Neural progenitor cell (in vitro differentiated cells): ENCODE data around the gene NEO1. TPM values are rescaled to one million over a fixed set of nuclear protein-coding genes. Genes with fewer than 3 reads are reported as not detected.

Source experiments
- DNase-seq: peaks from one replicate; pipeline ENCODE4 v3.0.0-alpha.2; 2016; ENCODE audit warnings: low spot score
- H2AFZ ChIP-seq: fragments of 200-600 bp; sonication (generic); replicated peaks from 2 replicates; pipeline ENCODE4 v1.6.1; 2016; ENCODE audit warnings: antibody characterized with exemption
- H3F3A ChIP-seq: fragments of 200-600 bp; sonication (generic); 2 replicates; pipeline ENCODE4 v1.6.1; 2016; ENCODE audit warnings: antibody characterized with exemption, low read depth
- H3K27ac ChIP-seq: fragments of 200-600 bp; sonication (generic); 2 replicates; pipeline ENCODE4 v1.5.1; 2016; ENCODE audit warnings: mild to moderate bottlenecking
- H3K27me3 ChIP-seq: fragments of 200-600 bp; sonication (generic); 2 replicates; pipeline ENCODE4 v1.6.1; 2016; ENCODE audit warnings: mild to moderate bottlenecking, moderate library complexity
- H3K36me3 ChIP-seq: fragments of 200-600 bp; sonication (generic); 2 replicates; pipeline ENCODE4 v1.5.1; 2016
- H3K4me1 ChIP-seq: fragments of 200-600 bp; sonication (generic); 2 replicates; pipeline ENCODE4 v1.6.1; 2016; ENCODE audit warnings: mixed run types
- H3K4me2 ChIP-seq: fragments of 200-600 bp; sonication (generic); 2 replicates; pipeline ENCODE4 v1.6.1; 2016
- H3K4me3 ChIP-seq: fragments of 200-600 bp; sonication (generic); 2 replicates; pipeline ENCODE4 v1.5.1; 2016
- H3K79me2 ChIP-seq: fragments of 200-600 bp; sonication (generic); 2 replicates; pipeline ENCODE4 v1.6.1; 2016; ENCODE audit warnings: low read depth
- H3K9ac ChIP-seq: fragments of 200-600 bp; sonication (generic); 2 replicates; pipeline ENCODE4 v1.6.1; 2016
- H3K9me3 ChIP-seq: fragments of 200-600 bp; sonication (generic); 2 replicates; pipeline ENCODE4 v1.5.1; 2016; ENCODE audit warnings: low read depth
- H4K20me1 ChIP-seq: fragments of 200-600 bp; sonication (generic); 2 replicates; pipeline ENCODE4 v1.6.1; 2016; ENCODE audit warnings: low read depth
- H3K27ac Mint-ChIP-seq: 3 replicates; pipeline ENCODE4 v1.8.0; 2021; ENCODE audit warnings: mixed read lengths
- H3K27me3 Mint-ChIP-seq: 2 replicates; pipeline ENCODE4 v1.8.0; 2022; ENCODE audit warnings: low read depth, mild to moderate bottlenecking, inconsistent platforms, moderate library complexity, mixed read lengths; ENCODE audit not compliant: insufficient read depth
- H3K36me3 Mint-ChIP-seq: 3 replicates; pipeline ENCODE4 v1.8.0; 2021; ENCODE audit warnings: mixed read lengths
- H3K4me1 Mint-ChIP-seq: 3 replicates; pipeline ENCODE4 v1.8.0; 2021; ENCODE audit warnings: mixed read lengths
- H3K4me3 Mint-ChIP-seq: 3 replicates; pipeline ENCODE4 v1.8.0; 2021; ENCODE audit warnings: mild to moderate bottlenecking, moderate library complexity, mixed read lengths
- H3K9me3 Mint-ChIP-seq: 3 replicates; pipeline ENCODE4 v1.8.0; 2020; ENCODE audit warnings: mixed read lengths
- EZH2 ChIP-seq: fragments of 200-600 bp; sonication (generic); IDR thresholded peaks from 2 replicates; pipeline ENCODE4 v1.6.1; 2017; ENCODE audit warnings: antibody characterized with exemption, mild to moderate bottlenecking, moderate library complexity
- EZH2phosphoT487 ChIP-seq: fragments of 200-600 bp; sonication (generic); IDR thresholded peaks from 2 replicates; pipeline ENCODE4 v1.6.1; 2017; ENCODE audit warnings: antibody characterized with exemption
- total RNA-seq: library from RNA; depleted of rRNA; stranded (reverse); fragments of >200 nt; gene quantifications from 2 replicates; pipeline ENCODE4 v1.2.3, GENCODE V29; 2015; ENCODE audit warnings: low replicate concordance
- TF ChIP-seq, protein P1 (sequence below): fragments of 200-600 bp; sonication (generic); IDR thresholded peaks from 2 replicates; pipeline ENCODE4 v1.5.1; 2017; ENCODE audit warnings: antibody characterized with exemption, mild to moderate bottlenecking

The NEO1 gene
- total RNA-seq, 1 donor from 2014 or later: 77.9 TPM

DNA sequence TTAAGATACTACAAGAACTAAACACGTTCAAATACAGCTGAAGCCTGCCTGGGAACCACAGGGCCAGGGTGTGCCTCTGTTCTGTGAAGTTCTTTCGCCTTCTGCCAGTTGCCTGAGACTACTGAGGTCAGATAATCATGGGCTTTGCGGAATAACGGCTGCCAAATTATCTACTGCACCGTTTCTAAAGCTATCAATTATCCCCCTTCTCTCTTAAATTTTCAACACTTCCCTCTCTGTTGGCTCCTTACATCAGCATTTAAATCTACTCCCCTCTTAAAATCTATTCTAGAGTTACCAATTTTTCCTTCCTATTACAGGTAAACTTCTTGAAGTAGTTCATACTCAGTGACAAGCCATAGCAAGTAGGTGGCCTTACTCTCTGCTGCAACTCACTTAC lies 6.2 kb upstream of the NEO1 start:
- H2AFZ ChIP-seq: no peak overlapping the region
- H3K27ac ChIP-seq: no peak overlapping the region
- TF ChIP-seq, protein P1, sequence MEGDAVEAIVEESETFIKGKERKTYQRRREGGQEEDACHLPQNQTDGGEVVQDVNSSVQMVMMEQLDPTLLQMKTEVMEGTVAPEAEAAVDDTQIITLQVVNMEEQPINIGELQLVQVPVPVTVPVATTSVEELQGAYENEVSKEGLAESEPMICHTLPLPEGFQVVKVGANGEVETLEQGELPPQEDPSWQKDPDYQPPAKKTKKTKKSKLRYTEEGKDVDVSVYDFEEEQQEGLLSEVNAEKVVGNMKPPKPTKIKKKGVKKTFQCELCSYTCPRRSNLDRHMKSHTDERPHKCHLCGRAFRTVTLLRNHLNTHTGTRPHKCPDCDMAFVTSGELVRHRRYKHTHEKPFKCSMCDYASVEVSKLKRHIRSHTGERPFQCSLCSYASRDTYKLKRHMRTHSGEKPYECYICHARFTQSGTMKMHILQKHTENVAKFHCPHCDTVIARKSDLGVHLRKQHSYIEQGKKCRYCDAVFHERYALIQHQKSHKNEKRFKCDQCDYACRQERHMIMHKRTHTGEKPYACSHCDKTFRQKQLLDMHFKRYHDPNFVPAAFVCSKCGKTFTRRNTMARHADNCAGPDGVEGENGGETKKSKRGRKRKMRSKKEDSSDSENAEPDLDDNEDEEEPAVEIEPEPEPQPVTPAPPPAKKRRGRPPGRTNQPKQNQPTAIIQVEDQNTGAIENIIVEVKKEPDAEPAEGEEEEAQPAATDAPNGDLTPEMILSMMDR: no peak
- TF ChIP-seq EZH2: no peak
- no peak for TF ChIP-seq EZH2phosphoT487

DNA sequence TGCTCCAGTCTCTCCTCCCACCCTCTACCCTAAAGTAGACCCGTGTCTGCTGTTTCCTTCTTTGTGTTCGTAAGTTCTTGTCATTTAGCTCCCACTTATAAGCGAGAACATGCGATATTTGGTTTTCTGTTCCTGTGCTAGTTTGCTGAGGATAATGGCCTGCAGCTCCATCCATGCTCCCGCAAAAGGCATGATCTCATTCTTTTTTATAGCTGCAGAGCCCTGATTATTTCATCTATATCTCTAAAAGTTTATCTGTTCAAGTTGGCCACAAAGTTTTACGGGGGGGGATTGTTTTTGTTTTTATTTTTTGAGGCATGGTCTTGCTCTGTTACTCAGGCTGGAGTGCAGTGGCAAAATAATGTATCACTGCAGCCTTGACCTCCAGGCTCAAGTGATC lies 4.4 kb upstream of the NEO1 start:
- Histone ChIP-seq H3K27me3 (no peaks in the 10 kb centered on the region), H3K9me3 (no peaks in the 10 kb centered on the region), H3K4me1 (peaks cover 26% of the 10 kb centered on the region), H3K79me2 (no peaks in the 10 kb centered on the region), H3F3A (peaks cover 27% of the 10 kb centered on the region), H4K20me1 (no peaks in the 10 kb centered on the region), H3K4me3 (no peak overlapping the region), H3K4me2 (no peak overlapping the region), H3K36me3 (no peaks in the 10 kb centered on the region), H3K9ac (no peak overlapping the region), H2AFZ (no peak overlapping the region), H3K27ac (no peak overlapping the region)
- Mint-ChIP-seq H3K36me3 (no peaks in the 10 kb centered on the region), H3K27me3 (no peaks in the 10 kb centered on the region), H3K27ac (no peak overlapping the region), H3K9me3 (no peaks in the 10 kb centered on the region), H3K4me3 (no peak overlapping the region), H3K4me1 (peaks cover 19% of the 10 kb centered on the region)
- DNase-seq: no peak
- no peak for TF ChIP-seq EZH2
- TF ChIP-seq, protein P1: no peak
- TF ChIP-seq EZH2phosphoT487: no peak

More for the DNA sequence above, 6.2 kb upstream of the NEO1 start:
- Histone ChIP-seq H3K4me2 (no peak overlapping the region), H3K79me2 (no peaks in the 10 kb centered on the region), H3K27me3 (no peaks in the 10 kb centered on the region), H3F3A (peaks cover 16% of the 10 kb centered on the region), H3K4me1 (peaks cover 25% of the 10 kb centered on the region), H4K20me1 (no peaks in the 10 kb centered on the region), H3K9ac (no peak overlapping the region), H3K9me3 (no peaks in the 10 kb centered on the region), H3K36me3 (no peaks in the 10 kb centered on the region), H3K4me3 (no peak overlapping the region)
- no peak overlapping the region for H3K27ac Mint-ChIP-seq
- no peaks in the 10 kb centered on the region for H3K36me3 Mint-ChIP-seq
- no peak overlapping the region for H3K4me3 Mint-ChIP-seq
- H3K27me3 Mint-ChIP-seq: no peaks in the 10 kb centered on the region
- no peaks in the 10 kb centered on the region for H3K9me3 Mint-ChIP-seq
- no peak for DNase-seq
- H3K4me1 Mint-ChIP-seq: peaks cover 19% of the 10 kb centered on the region

DNA sequence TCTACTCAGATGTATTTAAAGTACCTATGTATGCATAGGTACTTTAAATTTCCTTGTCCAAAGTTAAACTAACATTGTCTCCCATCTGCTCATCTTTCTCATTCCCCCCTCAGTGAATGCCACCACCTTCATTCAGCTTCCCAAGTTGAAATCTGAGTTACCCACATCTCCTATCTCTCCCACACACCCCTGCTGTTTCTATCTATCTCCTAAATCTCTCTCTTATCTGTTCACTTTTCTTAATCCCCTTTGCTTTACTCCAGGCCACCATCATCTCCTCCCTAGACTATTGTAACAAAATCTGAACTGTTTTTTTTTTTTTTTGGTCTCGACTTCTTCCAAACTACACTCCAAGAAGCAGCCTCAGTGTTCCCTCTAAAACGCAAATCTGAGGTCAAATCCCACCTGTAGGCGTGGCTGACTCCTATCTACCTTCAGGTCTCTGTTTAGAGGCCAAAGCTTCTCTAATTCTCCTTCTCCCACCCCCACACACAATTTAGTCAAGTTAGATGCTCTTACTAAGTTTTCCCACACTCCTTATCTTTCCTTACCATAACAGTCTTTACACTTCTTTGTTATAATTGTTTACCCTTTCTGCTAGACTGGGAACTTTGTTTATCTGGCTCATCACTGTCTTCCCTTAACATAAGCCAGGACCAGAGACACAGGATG lies 3.5 kb upstream of the NEO1 start:
- no peak overlapping the region for H3K27ac ChIP-seq
- no peak overlapping the region for H3K4me3 ChIP-seq
- Mint-ChIP-seq H3K27me3 (no peaks in the 10 kb centered on the region), H3K27ac (no peak overlapping the region), H3K36me3 (no peaks in the 10 kb centered on the region), H3K4me1 (peaks cover 24% of the 10 kb centered on the region), H3K4me3 (no peak overlapping the region), H3K9me3 (no peaks in the 10 kb centered on the region)
- TF ChIP-seq EZH2 (no peak), EZH2phosphoT487 (no peak)
- TF ChIP-seq, protein P1: no peak
- H4K20me1 ChIP-seq: peaks cover 6% of the 10 kb centered on the region
- no peak overlapping the region for H3K9ac ChIP-seq
- H3K27me3 ChIP-seq: no peaks in the 10 kb centered on the region
- peaks cover 26% of the 10 kb centered on the region for H3K4me1 ChIP-seq
- no peaks in the 10 kb centered on the region for H3K9me3 ChIP-seq
- H3K36me3 ChIP-seq: no peaks in the 10 kb centered on the region
- H3F3A ChIP-seq: peaks cover 35% of the 10 kb centered on the region
- no peak overlapping the region for H2AFZ ChIP-seq
- no peak overlapping the region for H3K4me2 ChIP-seq
- peaks cover 8% of the 10 kb centered on the region for H3K79me2 ChIP-seq
- no peak for DNase-seq
